GM19397 (cell line): ENCODE data around the gene UNC5CL.
"Not testable (repeated sequence)": the region's sequence is repeated elsewhere in the genome, so short reads cannot be mapped to it uniquely, and the experiment has no call there.

ENCODE experiments used
- ATAC-seq: cut with Tn5 transposase; IDR thresholded peaks from one replicate; pipeline ENCODE4 v1.9.1; 2021; ENCODE audit warnings: mild to moderate bottlenecking, moderate library complexity; ENCODE audit not compliant: unreplicated experiment

The UNC5CL gene

DNA sequence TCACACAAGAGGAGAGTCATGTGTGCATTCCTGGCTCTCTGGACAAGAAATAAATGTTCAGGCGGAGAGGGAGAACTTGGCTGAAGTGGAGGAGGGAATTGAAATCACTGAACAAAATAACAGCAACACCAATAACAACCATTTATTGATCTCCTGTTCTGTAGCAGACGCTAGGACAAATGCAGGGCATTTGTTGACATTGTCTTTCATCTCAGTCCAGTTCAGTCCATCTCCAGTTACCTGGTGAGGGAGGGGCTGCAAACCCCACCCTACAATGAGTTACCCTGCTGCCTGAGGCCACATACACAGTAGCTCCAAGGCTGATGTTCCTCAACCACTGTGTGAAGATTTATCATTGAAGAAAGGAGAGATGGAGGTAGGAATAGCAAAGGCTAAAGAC is 27.3 kb downstream of the UNC5CL start:
- no peak for ATAC-seq

- no peak for ATAC-seq
Measured at GRCh38 chr6:41009669-41010068, 29.4 kb downstream of the UNC5CL start.

- ATAC-seq, result no peak
Measured at GRCh38 chr6:41008011-41008410, 31.0 kb downstream of the UNC5CL start.

DNA sequence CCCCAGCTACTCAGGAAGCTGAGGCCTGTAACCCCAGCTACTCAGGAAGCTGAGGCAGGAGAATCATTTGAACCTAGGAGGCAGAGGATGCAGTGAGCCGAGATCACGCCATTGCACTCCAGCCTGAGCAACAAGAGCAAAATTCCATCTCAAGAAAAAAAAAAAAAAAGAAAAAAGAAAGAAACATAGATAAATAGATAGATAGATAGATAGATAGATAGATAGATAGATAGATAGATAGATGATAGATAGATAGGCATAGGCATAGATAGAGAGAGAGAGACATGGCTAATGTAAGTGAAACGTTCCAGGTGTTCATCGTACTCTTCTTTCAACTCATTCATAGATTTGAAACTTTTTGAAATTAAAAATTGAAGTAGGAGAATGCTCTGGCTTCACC is 32.0 kb downstream of the UNC5CL start:
- ATAC-seq, result not testable (repeated sequence)

DNA sequence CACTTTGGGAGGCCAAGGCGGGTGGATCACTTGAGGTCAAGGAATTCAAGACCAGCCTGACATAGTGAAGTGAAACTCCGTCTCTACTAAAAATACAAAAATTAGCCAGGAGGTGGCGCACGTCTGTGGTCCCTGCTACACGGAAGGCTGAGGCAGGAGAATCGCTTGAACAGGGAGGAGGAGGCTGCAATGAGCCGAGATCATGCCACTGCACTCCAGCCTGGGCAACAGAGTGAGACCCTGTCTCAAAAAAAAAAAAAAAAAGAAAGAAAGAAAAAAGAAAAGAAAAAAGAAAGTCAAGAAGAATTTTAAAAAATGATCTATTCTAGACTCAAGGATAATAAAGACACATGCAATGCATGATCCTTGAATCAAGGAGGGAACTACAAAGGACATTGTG is 32.8 kb downstream of the UNC5CL start:
- not testable (repeated sequence) for ATAC-seq

DNA sequence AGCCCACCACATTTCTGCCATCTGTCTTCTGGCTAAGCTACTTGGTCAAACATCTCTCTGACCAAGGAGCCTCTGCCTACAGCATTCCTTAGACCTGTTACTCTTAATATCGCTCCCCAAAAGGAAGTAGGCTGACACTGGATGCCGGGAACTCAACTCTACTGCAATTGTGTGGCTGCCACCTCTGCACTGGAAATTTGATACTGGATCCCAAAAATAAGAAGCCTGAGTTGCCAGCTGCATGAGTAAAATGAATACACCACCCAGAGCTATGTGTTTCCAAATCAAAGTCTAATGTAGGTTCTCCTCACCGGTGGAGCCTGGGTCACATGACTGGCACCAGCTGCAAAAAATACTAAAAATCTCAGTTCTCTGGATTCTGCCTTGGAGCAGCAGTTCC is 36.9 kb downstream of the UNC5CL start:
- no peak for ATAC-seq

DNA sequence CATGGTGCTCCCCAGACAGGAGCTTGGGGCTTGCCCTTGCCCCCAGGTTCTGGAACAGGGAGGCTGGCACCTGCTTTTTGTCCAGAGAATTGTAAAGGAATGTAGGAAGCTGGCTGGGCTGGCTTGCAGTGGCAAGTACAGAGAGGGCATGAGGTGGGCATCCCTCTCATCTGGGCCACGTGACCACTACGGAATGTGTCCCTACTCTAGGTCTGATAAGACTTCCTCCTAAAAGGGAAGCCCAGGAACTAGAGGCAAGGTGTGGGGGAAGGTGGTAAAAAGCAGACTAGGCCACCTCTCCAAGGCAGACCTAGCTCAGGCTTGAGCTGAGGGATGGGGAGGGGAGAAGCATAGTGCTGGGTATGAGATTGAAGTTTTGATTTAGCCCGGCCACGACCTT is 38.8 kb downstream of the UNC5CL start:
- ATAC-seq, result no peak

GRCh38 chr6:40999569-40999968 is 39.5 kb downstream of the UNC5CL start:
- ATAC-seq, result no peak

GRCh38 chr6:40998661-40999060 is 40.4 kb downstream of the UNC5CL start:
- no peak for ATAC-seq

- ATAC-seq, result no peak
Measured at GRCh38 chr6:40997234-40997957, 41.6 kb downstream of the UNC5CL start.

DNA sequence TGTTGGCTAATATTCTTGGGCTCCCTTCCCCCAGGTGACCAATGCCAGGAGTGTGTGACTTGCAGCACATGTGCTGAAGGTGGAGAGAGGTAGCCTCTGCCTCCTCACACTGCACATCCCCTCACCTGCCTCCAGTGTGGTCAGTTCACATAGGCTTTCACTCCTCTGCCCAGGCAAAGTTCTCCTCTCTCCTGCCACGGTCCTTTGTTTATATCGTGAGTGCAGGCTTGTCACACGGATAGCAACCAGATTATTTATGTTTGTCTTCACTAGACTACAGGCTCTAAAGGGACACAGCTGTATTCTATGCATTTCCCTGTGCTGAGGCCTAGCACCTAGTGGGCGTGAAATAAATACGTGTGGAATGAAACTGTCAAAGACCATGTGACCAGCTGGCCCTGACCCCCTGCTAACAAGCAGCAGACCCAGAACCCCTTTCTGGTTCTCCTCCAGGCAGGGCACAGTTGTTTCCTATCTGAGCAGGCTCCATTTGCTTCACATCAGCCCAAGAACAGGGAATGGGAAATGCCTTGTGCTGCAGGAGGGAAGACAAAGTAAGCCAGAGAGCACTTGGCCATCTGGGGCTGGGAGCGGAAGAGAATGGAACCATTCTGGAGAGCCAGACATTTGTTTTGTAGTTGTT is 42.3 kb downstream of the UNC5CL start:
- no peak for ATAC-seq

DNA sequence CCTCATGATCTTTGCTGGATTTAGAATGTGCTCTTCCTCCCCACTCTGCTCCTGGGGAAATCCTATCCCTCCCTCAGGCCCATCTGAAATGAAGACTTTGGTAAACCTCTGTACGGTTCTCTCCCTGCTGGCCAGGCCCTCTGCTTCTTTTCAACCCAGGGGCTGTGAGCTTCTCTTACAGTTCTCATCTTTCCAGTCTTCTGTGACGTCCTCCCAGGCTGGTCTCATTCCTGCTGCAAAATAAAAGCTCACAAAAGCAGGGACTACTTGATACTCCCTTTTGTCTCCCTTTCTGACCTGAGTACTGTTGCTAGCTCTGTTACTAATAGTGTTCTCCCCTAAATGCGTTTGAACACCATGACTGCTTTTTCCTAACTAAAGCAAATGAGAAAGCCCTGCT is 46.3 kb downstream of the UNC5CL start:
- no peak for ATAC-seq

GRCh38 chr6:40990301-40990700 is 48.7 kb downstream of the UNC5CL start:
- no peak for ATAC-seq

GRCh38 chr6:40989204-40990169 is 49.5 kb downstream of the UNC5CL start:
- no peak for ATAC-seq

GRCh38 chr6:40988634-40989033 is 50.4 kb downstream of the UNC5CL start:
- no peak for ATAC-seq

- no peak for ATAC-seq
Measured at GRCh38 chr6:40986921-40987819, 51.9 kb downstream of the UNC5CL start.

GRCh38 chr6:40986364-40986763 is 52.7 kb downstream of the UNC5CL start:
- ATAC-seq, result no peak

- ATAC-seq, result no peak
Measured at GRCh38 chr6:40983752-40984151, 55.3 kb downstream of the UNC5CL start.

- no peak for ATAC-seq
Measured at GRCh38 chr6:40982917-40983316, 56.1 kb downstream of the UNC5CL start.

- ATAC-seq, result no peak
Measured at GRCh38 chr6:40978687-40979289, 60.2 kb downstream of the UNC5CL start.
